PC-9 (cell line): ENCODE measurements around the gene CPNE1.

ENCODE experiments used
- CTCF ChIP-seq: fragments of 200-600 bp; sonication (generic); conservative IDR thresholded peaks from 2 replicates; pipeline ENCODE4 v1.6.1; 2017; ENCODE audit warnings: mixed run types, antibody characterized with exemption, mild to moderate bottlenecking, moderate library complexity
- EZH2 ChIP-seq: fragments of 200-600 bp; sonication (generic); IDR thresholded peaks from 2 replicates; pipeline ENCODE4 v1.8.0; 2017; ENCODE audit warnings: antibody characterized with exemption, low read depth

- TF ChIP-seq CTCF (no peak), EZH2 (no peak)
These were observed 68.8 kb downstream of the CPNE1 start for GRCh38 chr20:35595901-35596300.
